H9 (cell line): ENCODE measurements around the gene OTOS. TPM values are rescaled to one million over a fixed set of nuclear protein-coding genes. Genes with fewer than 3 reads are reported as not detected.

Experiments
- DNase-seq: peaks from one replicate; pipeline ENCODE4 v3.0.0-alpha.2; 2017
- H2AFZ ChIP-seq: one replicate; pipeline ENCODE4 v1.6.1; 2013; ENCODE audit warnings: mild to moderate bottlenecking, low read length, control low read depth, moderate library complexity
- H2AK5ac ChIP-seq: 2 replicates; pipeline ENCODE4 v1.6.1; 2013; ENCODE audit warnings: low read length, control low read depth, mixed read lengths; ENCODE audit not compliant: insufficient read length
- H2BK120ac ChIP-seq: one replicate; pipeline ENCODE4 v1.6.1; 2013; ENCODE audit warnings: low read depth, mild to moderate bottlenecking, low read length, control low read depth, inconsistent platforms; ENCODE audit not compliant: poor library complexity, severe bottlenecking
- H2BK12ac ChIP-seq: 2 replicates; pipeline ENCODE4 v1.6.1; 2013; ENCODE audit warnings: low read length, control low read depth, mixed read lengths, low read depth; ENCODE audit not compliant: insufficient read length
- H2BK15ac ChIP-seq: 2 replicates; pipeline ENCODE4 v1.6.1; 2013; ENCODE audit warnings: low read depth, low read length, control low read depth
- H2BK20ac ChIP-seq: one replicate; pipeline ENCODE4 v1.6.1; 2013; ENCODE audit warnings: low read depth, mild to moderate bottlenecking, low read length, control low read depth, inconsistent platforms; ENCODE audit not compliant: poor library complexity, severe bottlenecking
- H2BK5ac ChIP-seq: 2 replicates; pipeline ENCODE4 v1.6.1; 2013; ENCODE audit warnings: low read length, control low read depth, mixed read lengths; ENCODE audit not compliant: insufficient read length
- H3K14ac ChIP-seq: 2 replicates; pipeline ENCODE4 v1.6.1; 2013; ENCODE audit warnings: low read length, control low read depth; ENCODE audit not compliant: insufficient read depth
- H3K18ac ChIP-seq: 2 replicates; pipeline ENCODE4 v1.6.1; 2013; ENCODE audit warnings: low read depth, mild to moderate bottlenecking, mixed read lengths, low read length, control low read depth; ENCODE audit not compliant: insufficient read length
- H3K23ac ChIP-seq: 2 replicates; pipeline ENCODE4 v1.6.1; 2013; ENCODE audit warnings: low read length, control low read depth, mixed read lengths, low read depth; ENCODE audit not compliant: insufficient read length
- H3K23me2 ChIP-seq: 2 replicates; pipeline ENCODE4 v1.6.1; 2013; ENCODE audit warnings: low read depth, mild to moderate bottlenecking, mixed read lengths, low read length, control low read depth; ENCODE audit not compliant: insufficient read length, poor library complexity, severe bottlenecking
- H3K27ac ChIP-seq: 2 replicates; pipeline ENCODE4 v1.5.1; 2013; ENCODE audit warnings: low read length, control low read depth, mixed read lengths, low read depth; ENCODE audit not compliant: insufficient read length
- H3K27me3 ChIP-seq: 2 replicates; pipeline ENCODE4 v1.6.1; 2013; ENCODE audit warnings: low read length, control low read depth, inconsistent platforms; ENCODE audit not compliant: insufficient read depth
- H3K4ac ChIP-seq: 2 replicates; pipeline ENCODE4 v1.6.1; 2013; ENCODE audit warnings: low read depth, mild to moderate bottlenecking, control low read depth, inconsistent platforms, low read length, moderate library complexity
- H3K4me1 ChIP-seq: 2 replicates; pipeline ENCODE4 v1.6.1; 2013; ENCODE audit warnings: low read length, control low read depth, inconsistent platforms; ENCODE audit not compliant: insufficient read depth
- H3K4me2 ChIP-seq: 2 replicates; pipeline ENCODE4 v1.6.1; 2013; ENCODE audit warnings: low read length, control low read depth, mixed read lengths; ENCODE audit not compliant: insufficient read length, insufficient read depth
- H3K56ac ChIP-seq: 2 replicates; pipeline ENCODE4 v1.6.1; 2013; ENCODE audit warnings: low read depth, mild to moderate bottlenecking, mixed read lengths, low read length, control low read depth; ENCODE audit not compliant: insufficient read length
- H3K79me1 ChIP-seq: 2 replicates; pipeline ENCODE4 v1.6.1; 2013; ENCODE audit warnings: low read depth, mild to moderate bottlenecking, moderate library complexity, low read length, control low read depth, inconsistent platforms; ENCODE audit not compliant: insufficient read depth, poor library complexity, severe bottlenecking
- H3K79me2 ChIP-seq: 2 replicates; pipeline ENCODE4 v1.6.1; 2013; ENCODE audit warnings: low read length, control low read depth, inconsistent platforms; ENCODE audit not compliant: insufficient read depth
- H3K9ac ChIP-seq: 2 replicates; pipeline ENCODE4 v1.6.1; 2013; ENCODE audit warnings: low read length, control low read depth, mixed read lengths; ENCODE audit not compliant: insufficient read length; ENCODE audit errors: extremely low read depth
- H3K9me3 ChIP-seq: one replicate; pipeline ENCODE4 v1.6.1; 2013; ENCODE audit warnings: low read depth, low read length, inconsistent platforms; ENCODE audit not compliant: control insufficient read depth
- H3T11ph ChIP-seq: one replicate; pipeline ENCODE4 v1.6.1; 2013; ENCODE audit warnings: mild to moderate bottlenecking, low read length, control low read depth, inconsistent platforms
- H4K20me1 ChIP-seq: one replicate; pipeline ENCODE4 v1.6.1; 2013; ENCODE audit not compliant: control insufficient read depth, insufficient read length, insufficient read depth
- H4K5ac ChIP-seq: 2 replicates; pipeline ENCODE4 v1.6.1; 2013; ENCODE audit warnings: low read depth, mild to moderate bottlenecking, mixed read lengths, low read length, control low read depth; ENCODE audit not compliant: insufficient read length
- H4K8ac ChIP-seq: replicated peaks from 2 replicates; pipeline ENCODE4 v1.6.1; 2013; ENCODE audit warnings: low read length, control low read depth, mixed read lengths, low read depth; ENCODE audit not compliant: insufficient read length
- H4K91ac ChIP-seq: 2 replicates; pipeline ENCODE4 v1.6.1; 2013; ENCODE audit warnings: low read depth, mild to moderate bottlenecking, moderate library complexity, mixed read lengths, low read length, control low read depth; ENCODE audit not compliant: insufficient read length
- H3K27ac Mint-ChIP-seq, 3 experiments: 2 replicates in 2 of 3; 3 replicates in 1 of 3; pipeline ENCODE4 v1.8.0; 2020 to 2021; ENCODE audit warnings: mixed read lengths in 3 of 3, mild to moderate bottlenecking in 1 of 3, moderate library complexity in 1 of 3
- H3K27me3 Mint-ChIP-seq: 2 replicates; pipeline ENCODE4 v1.8.0; 2021; ENCODE audit warnings: low read depth, mild to moderate bottlenecking, moderate library complexity, mixed read lengths
- H3K36me3 Mint-ChIP-seq, 3 experiments: 2 replicates in 2 of 3; 3 replicates in 1 of 3; pipeline ENCODE4 v1.8.0; 2020 to 2021; ENCODE audit warnings: low read depth in 3 of 3, mixed read lengths in 3 of 3; ENCODE audit not compliant: insufficient read depth in 1 of 3
- H3K4me1 Mint-ChIP-seq, 2 experiments: 2 replicates each; pipeline ENCODE4 v1.8.0; 2020; ENCODE audit warnings: mixed read lengths in 2 of 2
- H3K4me3 Mint-ChIP-seq, 2 experiments: 2 replicates in 1 of 2; 3 replicates in 1 of 2; pipeline ENCODE4 v1.8.0; 2020 to 2021; ENCODE audit warnings: mild to moderate bottlenecking in 2 of 2, mixed read lengths in 2 of 2, moderate library complexity in 1 of 2
- H3K9me3 Mint-ChIP-seq, 2 experiments: 2 replicates in 1 of 2; 3 replicates in 1 of 2; pipeline ENCODE4 v1.8.0; 2020; ENCODE audit warnings: mild to moderate bottlenecking in 2 of 2, mixed read lengths in 2 of 2, moderate library complexity in 1 of 2
- WGBS: extraction: QIAGEN DNeasy Blood & Tissue Kit; methylation state at CpG from one replicate; pipeline ENCODE4 v1.1.7; 2013; ENCODE audit warnings: missing lambda C conversion rate, low lambda C conversion rate, mixed read lengths; ENCODE audit not compliant: insufficient read length; ENCODE audit errors: extremely low coverage; 5-methylcytosine and 5-hydroxymethylcytosine counted together
- total RNA-seq: library from RNA; stranded (reverse); gene quantifications from 2 replicates; pipeline ENCODE4 v1.2.1, GENCODE V29; 2021
- TF ChIP-seq, protein P1 (sequence below): fragments of 200-600 bp; sonication (generic); conservative IDR thresholded peaks from 3 replicates; pipeline ENCODE4 v1.8.0; 2021; ENCODE audit warnings: antibody characterized with exemption, mild to moderate bottlenecking

Gene OTOS
- total RNA-seq, 1 experiment from 2014 or later, result not detected

DNA sequence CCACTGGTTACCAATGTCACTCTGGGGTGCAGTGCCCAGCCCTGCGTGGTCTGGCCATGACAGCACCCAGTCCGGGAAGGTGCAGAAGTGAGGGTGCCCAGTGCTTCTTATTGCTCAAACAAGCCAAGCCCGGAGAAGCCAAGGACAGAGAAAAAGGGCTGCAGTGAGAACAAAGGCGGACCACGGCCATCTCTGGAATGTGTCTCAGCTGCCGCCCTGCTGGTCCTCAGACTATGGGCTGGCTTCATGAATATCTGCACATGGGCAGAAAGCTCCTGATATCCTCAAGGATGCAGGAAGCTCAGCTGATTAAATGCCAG is 33.0 kb downstream of the OTOS start:
- Histone ChIP-seq H3K14ac (no peak overlapping the region; the same call in 1 of the 2 replicates), H3T11ph (no peak overlapping the region), H3K27ac (no peak overlapping the region), H2BK120ac (no peak overlapping the region), H4K20me1 (no peaks in the 10 kb centered on the region), H4K8ac (no peak overlapping the region), H3K4me1 (no peaks in the 10 kb centered on the region), H4K91ac (no peak overlapping the region), H3K27me3 (no peaks in the 10 kb centered on the region), H3K23me2 (no peaks in the 10 kb centered on the region), H2AK5ac (no peak overlapping the region), H3K4me2 (no peak overlapping the region), H3K9ac (no peak overlapping the region), H4K5ac (no peak overlapping the region), H3K56ac (no peak overlapping the region), H3K4ac (no peak overlapping the region), H3K79me2 (no peaks in the 10 kb centered on the region), H3K79me1 (no peaks in the 10 kb centered on the region), H3K23ac (no peak overlapping the region), H2BK15ac (no peak overlapping the region), H2BK20ac (no peak overlapping the region), H2BK12ac (no peak overlapping the region), H2BK5ac (no peak overlapping the region), H3K18ac (no peak overlapping the region), H2AFZ (no peak overlapping the region), H3K9me3 (no peaks in the 10 kb centered on the region)
- TF ChIP-seq, protein P1, sequence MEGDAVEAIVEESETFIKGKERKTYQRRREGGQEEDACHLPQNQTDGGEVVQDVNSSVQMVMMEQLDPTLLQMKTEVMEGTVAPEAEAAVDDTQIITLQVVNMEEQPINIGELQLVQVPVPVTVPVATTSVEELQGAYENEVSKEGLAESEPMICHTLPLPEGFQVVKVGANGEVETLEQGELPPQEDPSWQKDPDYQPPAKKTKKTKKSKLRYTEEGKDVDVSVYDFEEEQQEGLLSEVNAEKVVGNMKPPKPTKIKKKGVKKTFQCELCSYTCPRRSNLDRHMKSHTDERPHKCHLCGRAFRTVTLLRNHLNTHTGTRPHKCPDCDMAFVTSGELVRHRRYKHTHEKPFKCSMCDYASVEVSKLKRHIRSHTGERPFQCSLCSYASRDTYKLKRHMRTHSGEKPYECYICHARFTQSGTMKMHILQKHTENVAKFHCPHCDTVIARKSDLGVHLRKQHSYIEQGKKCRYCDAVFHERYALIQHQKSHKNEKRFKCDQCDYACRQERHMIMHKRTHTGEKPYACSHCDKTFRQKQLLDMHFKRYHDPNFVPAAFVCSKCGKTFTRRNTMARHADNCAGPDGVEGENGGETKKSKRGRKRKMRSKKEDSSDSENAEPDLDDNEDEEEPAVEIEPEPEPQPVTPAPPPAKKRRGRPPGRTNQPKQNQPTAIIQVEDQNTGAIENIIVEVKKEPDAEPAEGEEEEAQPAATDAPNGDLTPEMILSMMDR, result no peak
- no peak overlapping the region for H3K4me3 Mint-ChIP-seq
- no peak for DNase-seq
- no peak overlapping the region for H3K27ac Mint-ChIP-seq
- H3K4me1 Mint-ChIP-seq, result peaks cover 0 to 3% of the 10 kb centered on the region in 2 experiments; a peak in 1 of 4 replicates
- H3K27me3 Mint-ChIP-seq, result peaks cover 14% of the 10 kb centered on the region
- peaks cover 0 to 6% (median 0%) of the 10 kb centered on the region in 3 experiments; a peak in 2 of 7 replicates for H3K36me3 Mint-ChIP-seq
- H3K9me3 Mint-ChIP-seq, result peaks cover 3 to 9% of the 10 kb centered on the region in 2 experiments; a peak in 3 of 5 replicates
- no CpG with 5 or more reads among the region's 6 CpGs for WGBS
